Osteocyte (in vitro differentiated cells): ENCODE data around the gene DNER. TPM values are rescaled to one million over a fixed set of nuclear protein-coding genes. Genes with fewer than 3 reads are reported as not detected.

Experiments used
- DNase-seq: peaks from one replicate; pipeline ENCODE4 v3.0.0; 2021; ENCODE audit warnings: mixed read lengths; ENCODE audit not compliant: unreplicated experiment; ENCODE audit errors: extremely low spot score
- H3K27ac Mint-ChIP-seq: one replicate; pipeline ENCODE4 v1.8.0; 2021; ENCODE audit warnings: mild to moderate bottlenecking, mixed read lengths; ENCODE audit not compliant: unreplicated experiment
- H3K27me3 Mint-ChIP-seq: one replicate; pipeline ENCODE4 v1.8.0; 2021; ENCODE audit warnings: mixed read lengths; ENCODE audit not compliant: unreplicated experiment
- H3K36me3 Mint-ChIP-seq: one replicate; pipeline ENCODE4 v1.8.0; 2021; ENCODE audit warnings: mixed read lengths; ENCODE audit not compliant: unreplicated experiment
- H3K4me1 Mint-ChIP-seq: one replicate; pipeline ENCODE4 v1.8.0; 2021; ENCODE audit warnings: mixed read lengths; ENCODE audit not compliant: unreplicated experiment
- H3K4me3 Mint-ChIP-seq: one replicate; pipeline ENCODE4 v1.8.0; 2021; ENCODE audit warnings: mild to moderate bottlenecking, moderate library complexity, mixed read lengths; ENCODE audit not compliant: unreplicated experiment
- H3K9me3 Mint-ChIP-seq: one replicate; pipeline ENCODE4 v1.8.0; 2021; ENCODE audit warnings: mixed read lengths; ENCODE audit not compliant: unreplicated experiment
- total RNA-seq: library from RNA; stranded (reverse); gene quantifications from 2 replicates; pipeline ENCODE4 v1.2.1, GENCODE V29; 2021
- TF ChIP-seq, protein P1 (sequence below): fragments of 200-600 bp; sonication (generic); IDR thresholded peaks from 2 replicates; pipeline ENCODE4 v1.5.0; 2021; ENCODE audit warnings: antibody characterized with exemption, mild to moderate bottlenecking, moderate library complexity

The DNER gene
- total RNA-seq, 1 donor from 2014 or later: 0.19 TPM

DNA sequence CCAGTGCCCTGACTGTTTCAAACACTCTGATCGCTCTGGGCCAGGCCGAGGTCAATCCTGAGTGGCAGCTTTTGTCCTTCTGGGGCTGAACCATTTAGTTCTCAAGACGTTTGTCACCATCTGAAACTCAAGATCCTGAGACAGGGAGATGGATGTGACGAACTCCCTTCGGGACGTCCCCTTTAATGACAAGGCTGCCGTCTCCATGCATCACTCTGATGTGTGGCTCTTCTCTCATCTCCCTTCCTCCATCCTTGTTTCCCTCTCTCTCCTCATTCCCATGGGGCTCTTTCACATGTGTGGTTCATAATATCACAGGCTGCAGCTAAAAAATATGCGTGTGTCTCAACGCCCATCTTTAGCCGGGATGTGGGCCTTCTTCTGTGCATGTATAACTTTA lies 189.6 kb downstream of the DNER start:
- TF ChIP-seq, protein P1, sequence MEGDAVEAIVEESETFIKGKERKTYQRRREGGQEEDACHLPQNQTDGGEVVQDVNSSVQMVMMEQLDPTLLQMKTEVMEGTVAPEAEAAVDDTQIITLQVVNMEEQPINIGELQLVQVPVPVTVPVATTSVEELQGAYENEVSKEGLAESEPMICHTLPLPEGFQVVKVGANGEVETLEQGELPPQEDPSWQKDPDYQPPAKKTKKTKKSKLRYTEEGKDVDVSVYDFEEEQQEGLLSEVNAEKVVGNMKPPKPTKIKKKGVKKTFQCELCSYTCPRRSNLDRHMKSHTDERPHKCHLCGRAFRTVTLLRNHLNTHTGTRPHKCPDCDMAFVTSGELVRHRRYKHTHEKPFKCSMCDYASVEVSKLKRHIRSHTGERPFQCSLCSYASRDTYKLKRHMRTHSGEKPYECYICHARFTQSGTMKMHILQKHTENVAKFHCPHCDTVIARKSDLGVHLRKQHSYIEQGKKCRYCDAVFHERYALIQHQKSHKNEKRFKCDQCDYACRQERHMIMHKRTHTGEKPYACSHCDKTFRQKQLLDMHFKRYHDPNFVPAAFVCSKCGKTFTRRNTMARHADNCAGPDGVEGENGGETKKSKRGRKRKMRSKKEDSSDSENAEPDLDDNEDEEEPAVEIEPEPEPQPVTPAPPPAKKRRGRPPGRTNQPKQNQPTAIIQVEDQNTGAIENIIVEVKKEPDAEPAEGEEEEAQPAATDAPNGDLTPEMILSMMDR: no peak
- no peak overlapping the region for H3K27ac Mint-ChIP-seq
- DNase-seq: no peak
- no peaks in the 10 kb centered on the region for H3K27me3 Mint-ChIP-seq
- H3K36me3 Mint-ChIP-seq: no peaks in the 10 kb centered on the region
- H3K4me1 Mint-ChIP-seq: no peaks in the 10 kb centered on the region
- no peaks in the 10 kb centered on the region for H3K9me3 Mint-ChIP-seq
- no peak overlapping the region for H3K4me3 Mint-ChIP-seq

DNA sequence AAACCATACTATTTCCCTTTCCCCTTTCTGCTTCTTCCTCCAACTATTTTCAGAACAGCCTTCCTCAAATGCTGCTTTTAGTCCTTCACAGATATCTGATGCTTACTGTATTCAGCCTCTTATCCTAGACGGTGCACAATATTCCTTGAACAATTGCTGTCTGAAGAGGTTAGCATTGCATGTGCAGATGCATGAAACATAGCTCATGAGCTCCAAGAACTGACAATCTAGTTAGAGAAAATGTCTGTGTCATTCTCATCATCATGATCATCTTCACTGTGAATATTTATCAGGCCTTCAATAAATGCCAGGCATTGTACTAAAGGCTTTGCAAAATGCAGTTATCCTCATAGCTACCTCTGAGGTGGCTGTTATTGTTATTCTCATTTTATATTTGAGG lies 190.7 kb downstream of the DNER start:
- Mint-ChIP-seq H3K36me3 (no peaks in the 10 kb centered on the region), H3K27me3 (no peaks in the 10 kb centered on the region), H3K27ac (no peak overlapping the region), H3K4me3 (no peak overlapping the region), H3K4me1 (no peaks in the 10 kb centered on the region), H3K9me3 (no peaks in the 10 kb centered on the region)
- DNase-seq: no peak
- TF ChIP-seq, protein P1: no peak

DNA sequence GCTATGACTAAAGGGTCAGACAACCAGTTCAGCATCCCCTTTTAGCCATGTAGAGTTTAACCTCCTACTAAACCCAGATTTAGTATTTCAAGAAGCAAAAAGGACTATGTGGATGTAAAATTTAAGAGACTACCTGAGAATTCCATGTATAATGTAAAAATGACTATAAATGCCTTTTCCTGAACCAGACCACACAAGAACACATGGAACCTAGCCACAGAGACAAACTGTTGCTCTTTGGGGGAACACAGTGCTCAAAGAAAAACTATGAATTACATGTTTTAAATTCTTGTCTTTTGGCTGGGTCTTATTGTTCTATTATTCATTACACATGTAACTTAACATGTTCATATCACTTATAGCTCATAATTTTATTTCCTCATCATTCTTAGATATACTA lies 192.8 kb downstream of the DNER start:
- no peaks in the 10 kb centered on the region for H3K9me3 Mint-ChIP-seq
- no peaks in the 10 kb centered on the region for H3K36me3 Mint-ChIP-seq
- no peak overlapping the region for H3K4me3 Mint-ChIP-seq
- TF ChIP-seq, protein P1: no peak
- DNase-seq: no peak
- no peaks in the 10 kb centered on the region for H3K27me3 Mint-ChIP-seq
- H3K4me1 Mint-ChIP-seq: no peaks in the 10 kb centered on the region
- no peak overlapping the region for H3K27ac Mint-ChIP-seq

DNA sequence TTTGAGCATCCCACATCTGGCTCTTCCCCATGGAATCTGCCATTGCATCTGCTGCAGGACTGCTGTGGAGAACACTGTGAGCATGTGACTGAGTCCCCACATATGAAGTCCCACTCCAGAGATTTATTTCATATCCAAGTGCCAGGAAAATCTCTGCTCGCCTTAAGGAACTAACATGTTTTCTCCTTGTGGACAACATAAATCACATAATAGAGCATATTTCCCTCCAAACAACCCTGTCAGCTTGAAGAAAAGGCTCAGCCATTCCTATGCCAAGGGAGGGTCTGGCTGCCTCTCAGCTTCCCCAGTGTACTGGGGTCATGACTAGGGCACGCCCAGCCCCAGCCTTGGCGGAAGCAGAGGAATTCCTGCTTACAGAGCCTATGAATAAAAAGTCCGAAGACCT lies 193.7 kb downstream of the DNER start:
- Mint-ChIP-seq H3K4me1 (no peaks in the 10 kb centered on the region), H3K9me3 (no peaks in the 10 kb centered on the region), H3K36me3 (no peaks in the 10 kb centered on the region), H3K4me3 (no peak overlapping the region), H3K27me3 (no peaks in the 10 kb centered on the region), H3K27ac (no peak overlapping the region)
- no peak for DNase-seq
- TF ChIP-seq, protein P1: no peak

DNA sequence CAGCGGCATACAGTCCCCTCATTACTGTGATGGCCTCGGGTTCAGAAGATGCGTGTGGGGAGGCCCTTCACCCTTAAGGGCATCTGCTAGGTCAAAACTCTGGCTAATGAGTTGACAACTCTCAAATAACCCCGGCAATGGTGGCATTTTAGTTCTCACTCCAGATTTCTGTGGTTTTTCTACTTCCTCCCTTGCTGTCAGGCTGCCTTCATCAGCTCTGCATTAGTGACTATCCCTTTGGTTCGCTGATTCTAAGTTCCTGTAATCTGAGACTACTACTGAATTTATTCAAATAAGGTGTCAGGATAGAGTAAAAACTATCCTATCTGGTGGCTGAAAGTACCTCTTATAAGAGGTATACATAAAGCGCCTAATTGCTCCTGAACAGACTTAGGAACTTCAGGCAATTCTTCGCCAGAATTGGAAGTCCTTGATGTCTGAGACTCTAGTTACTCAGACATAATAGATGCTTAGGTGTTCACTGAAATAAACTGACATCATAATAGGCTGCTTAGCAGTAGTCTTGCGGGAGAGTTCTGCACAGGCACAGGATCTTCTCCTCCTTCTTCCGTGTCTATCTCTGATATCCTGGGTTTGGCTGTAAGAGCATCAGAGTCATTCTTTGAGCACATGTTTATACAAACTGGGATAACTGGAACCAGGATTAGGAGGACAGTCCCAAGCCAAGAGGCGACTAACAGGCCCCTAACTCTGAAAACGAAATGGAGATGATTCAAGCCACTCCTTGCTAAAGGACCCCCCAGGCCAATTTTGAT lies 194.5 kb downstream of the DNER start:
- H3K27ac Mint-ChIP-seq: no peak overlapping the region

More for the DNA sequence above, 194.5 kb downstream of the DNER start:
- Mint-ChIP-seq H3K36me3 (no peaks in the 10 kb centered on the region), H3K4me1 (no peaks in the 10 kb centered on the region), H3K4me3 (no peak overlapping the region), H3K27me3 (peaks cover 2% of the 10 kb centered on the region), H3K9me3 (no peaks in the 10 kb centered on the region)
- TF ChIP-seq, protein P1: no peak
- no peak for DNase-seq
